ENCODE measurements around the gene COL4A6.

Gene COL4A6

DNA sequence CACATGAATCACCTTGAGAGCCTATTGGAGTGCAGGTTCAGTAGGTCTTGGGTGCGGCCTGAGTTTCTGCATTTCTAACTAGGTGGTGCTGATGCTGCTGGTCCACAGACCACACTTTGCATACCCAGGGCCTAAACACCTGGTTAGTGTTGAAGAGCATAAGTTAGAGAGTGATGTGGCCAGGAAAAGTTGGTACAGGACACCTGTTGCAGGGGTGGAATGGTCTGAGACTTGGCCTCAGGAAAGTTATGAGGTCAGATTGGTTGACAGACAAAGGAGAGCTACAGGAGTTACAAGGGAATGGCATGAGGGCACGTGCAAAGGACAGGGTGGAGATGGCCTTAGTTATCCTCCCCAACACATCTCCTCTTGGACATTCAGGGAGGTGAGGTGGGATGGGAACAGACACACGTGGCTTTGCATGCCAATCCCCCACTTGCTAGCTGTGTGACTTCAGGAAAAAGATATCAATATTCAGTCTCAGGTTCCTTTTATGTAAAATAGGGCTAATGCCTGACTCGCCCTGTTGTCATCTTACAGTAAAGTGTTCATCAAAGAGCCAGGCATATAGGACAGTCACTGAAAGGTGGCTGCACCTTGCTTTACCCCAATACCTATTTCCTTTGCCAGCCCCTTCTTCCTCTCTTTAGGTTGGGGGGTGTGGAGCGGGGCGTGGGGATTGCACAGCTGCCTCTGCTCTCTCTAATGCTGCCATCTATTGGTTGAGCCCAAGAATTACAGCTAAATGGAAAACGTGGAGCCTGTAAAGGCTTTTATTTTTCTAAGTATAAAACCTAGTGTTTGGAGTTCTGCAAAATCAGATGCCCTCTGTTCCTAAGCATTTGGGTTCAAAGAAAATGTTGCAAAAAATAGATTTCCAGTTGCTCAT lies 299.2 kb downstream of the COL4A6 start:
- no peak for DNase-seq

DNA sequence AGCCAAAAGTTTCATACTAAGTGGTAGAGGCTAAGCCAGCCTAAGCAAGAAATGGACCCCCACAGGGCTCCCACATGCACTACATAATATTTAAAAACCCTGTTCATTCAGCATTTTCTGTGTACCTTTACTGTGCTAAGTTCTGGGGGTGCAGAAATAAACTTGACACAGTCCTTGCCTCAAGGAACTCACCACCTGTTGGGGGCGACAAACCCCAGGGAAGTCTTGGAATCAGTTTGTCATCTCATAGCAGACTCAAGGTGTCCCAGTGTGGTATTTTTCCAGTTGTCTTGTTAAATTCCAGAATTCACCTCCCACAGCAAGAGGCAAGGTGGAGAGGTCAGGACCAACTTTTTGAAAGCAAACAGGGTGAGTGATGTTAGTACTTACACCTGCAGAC lies 303.5 kb downstream of the COL4A6 start:
- no peak for DNase-seq

DNA sequence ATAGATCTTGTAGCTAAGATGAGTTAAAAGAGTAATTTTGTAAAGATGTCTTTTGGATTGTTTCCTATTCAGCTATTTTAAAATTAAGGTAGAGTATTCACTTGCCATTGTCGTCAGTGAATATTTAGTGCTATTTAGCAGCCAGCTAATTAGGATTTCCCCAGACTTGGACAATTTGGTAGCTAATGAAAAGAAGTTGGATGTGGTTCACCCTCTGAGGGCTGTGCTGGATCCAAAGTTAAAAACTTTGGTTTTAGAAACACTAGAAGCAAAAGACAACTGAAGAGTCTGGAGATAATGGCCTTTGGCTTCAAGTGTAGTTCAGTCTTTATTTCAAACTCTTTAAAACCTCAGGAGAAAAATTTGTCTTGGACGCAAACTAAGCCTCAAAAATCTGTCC lies 305.3 kb downstream of the COL4A6 start:
- DNase-seq = no peak

DNA sequence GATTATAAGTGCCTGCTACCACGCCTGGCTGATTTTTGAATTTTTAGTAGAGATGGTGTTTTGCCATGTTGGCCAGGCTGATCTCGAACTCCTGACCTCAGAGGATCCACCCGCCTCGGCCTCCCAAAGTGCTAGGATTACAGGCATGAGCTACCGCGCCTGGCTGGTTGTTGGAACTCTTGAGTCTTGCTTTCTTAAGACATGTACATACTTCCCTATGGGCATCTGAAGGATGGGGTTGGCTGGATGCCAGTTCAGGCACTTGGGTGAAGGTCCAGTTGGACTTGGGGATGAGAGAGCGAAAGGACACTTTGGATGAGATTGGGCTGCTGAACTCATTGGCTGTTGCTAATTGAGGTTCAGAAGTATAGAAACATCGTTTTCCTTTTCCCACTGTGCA lies 306.2 kb downstream of the COL4A6 start:
- DNase-seq = no peak

DNA sequence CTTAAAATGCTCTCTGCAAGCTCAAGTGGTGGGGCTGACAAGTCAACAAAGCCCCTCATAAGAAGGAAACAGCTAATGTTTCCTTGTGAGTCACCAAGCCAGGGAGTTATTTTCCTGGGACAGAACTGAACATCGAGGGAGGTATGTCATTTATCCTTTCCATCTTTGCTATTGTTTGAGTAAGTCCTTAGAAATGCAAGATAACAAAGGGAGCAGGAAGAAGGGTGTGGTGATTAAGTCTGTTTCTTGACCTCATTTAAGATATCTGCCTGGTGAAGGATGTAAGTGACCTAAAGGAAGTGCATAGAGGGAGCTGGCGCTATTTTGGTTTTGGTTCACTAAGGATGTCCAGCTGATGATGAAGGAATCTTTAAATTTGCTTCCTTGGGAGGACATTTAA lies 306.8 kb downstream of the COL4A6 start:
- peak; percentile 13 for DNase-seq

DNA sequence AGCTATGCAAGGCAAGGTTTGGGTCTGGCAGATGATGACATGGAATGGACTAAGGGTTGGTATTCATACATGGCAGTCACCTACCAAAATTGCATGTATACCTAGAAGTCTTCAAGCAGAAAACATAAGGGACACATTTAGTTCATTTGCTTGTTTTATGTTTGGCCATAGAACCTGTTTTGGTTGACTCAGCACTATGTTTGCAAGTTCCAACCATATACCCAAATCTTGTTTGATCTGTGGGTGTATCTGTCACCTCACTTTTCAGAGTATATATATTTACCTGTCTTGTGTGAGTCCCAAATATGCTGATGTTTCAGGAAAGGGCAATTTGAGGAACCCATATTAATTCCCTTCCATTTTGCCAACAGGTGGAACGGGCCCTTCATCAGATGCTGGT lies 307.3 kb downstream of the COL4A6 start:
- no peak for DNase-seq

DNA sequence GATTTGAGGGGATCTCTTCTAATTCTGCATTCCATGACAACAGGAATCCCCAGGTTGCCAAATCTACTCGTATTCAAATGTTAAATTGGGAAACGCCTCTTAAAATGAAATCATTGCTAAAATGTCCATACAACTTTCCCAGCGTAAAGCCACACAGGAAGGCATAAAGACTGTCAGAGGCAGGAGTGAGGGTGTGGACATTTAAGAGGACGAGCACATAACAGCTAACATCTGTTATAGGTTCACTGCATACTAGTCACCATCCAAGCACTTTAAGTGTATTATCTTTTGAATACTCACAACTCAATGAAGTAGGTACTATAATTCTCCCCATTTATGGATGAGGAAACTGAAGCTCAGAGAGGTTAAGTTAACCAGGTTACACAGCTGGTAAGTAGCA lies 311.1 kb downstream of the COL4A6 start:
- DNase-seq = no peak

DNA sequence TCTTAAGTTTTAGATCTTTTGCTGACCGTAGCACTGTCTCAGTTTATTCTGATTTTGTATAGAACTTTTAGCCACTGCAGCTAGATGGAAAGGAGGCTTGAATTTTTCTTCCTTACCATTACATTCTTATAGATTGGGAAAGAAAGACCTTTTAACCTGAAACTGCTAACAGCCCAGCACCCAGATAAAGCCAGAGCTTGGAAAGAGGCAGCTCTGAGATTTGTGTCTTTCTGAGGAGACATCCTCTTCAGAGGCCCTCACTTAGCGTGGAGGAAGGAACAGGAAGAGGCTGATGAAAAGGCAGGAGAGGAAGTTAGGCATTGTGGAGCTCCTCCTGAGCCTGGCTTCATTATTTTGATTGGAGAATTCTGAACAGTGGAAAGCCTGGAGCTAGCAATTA lies 311.6 kb downstream of the COL4A6 start:
- no peak for DNase-seq

DNA sequence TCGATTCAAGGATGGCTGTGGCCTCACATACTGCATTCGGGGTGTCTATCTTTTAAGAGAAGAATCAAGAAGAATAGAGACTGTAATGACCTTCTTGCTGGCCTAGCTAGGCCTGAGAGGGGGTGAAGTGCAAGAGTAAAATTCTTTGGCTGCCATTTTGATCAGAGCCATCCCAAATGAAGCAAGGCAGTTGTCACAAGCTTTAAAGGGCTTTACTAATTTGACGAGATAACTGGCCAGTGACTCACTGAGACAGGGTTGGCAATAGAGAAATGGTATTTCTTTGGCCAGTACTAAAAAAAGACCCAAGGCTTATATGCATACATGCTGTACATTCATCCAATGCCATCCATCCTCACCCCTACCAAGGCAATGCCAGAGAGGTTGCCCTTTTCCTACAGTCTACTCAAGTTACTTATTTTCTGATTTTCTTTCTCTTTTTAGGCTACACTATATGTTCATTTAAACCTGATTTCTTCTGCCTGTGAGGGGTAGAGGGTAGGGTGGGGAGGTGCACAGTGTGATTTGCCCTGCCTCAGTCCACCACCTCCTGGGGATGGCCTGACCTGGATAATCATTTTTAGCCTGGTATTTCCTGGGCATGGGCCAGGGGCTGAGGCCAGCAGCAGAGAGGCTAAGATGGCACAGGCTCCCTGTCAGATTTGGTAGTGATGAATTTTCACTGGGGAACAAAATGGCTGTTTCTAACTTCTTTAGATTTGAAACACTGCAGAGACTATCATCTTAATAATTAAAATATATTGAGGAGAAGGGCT lies 314.4 kb downstream of the COL4A6 start:
- no peak for DNase-seq

DNA sequence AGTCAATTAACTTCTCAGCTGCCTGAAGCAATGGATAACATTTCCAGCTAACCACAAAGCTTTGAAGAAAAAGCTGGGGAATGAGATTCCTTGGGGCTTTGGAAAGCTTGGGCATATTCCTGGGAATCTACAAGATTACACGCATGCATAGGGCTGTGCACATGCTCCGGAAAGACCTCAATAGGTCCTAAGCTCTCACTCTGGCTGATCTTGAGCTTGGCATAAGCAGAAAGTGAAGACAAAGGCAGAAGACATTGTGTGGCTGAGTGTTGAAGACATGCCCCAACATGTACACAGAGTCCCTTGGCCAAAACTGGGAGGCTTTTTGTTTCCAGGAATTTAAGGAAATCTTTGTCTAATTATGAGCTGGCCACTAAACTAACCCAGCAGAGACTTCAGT lies 315.5 kb downstream of the COL4A6 start:
- DNase-seq = peak; percentile 54

DNA sequence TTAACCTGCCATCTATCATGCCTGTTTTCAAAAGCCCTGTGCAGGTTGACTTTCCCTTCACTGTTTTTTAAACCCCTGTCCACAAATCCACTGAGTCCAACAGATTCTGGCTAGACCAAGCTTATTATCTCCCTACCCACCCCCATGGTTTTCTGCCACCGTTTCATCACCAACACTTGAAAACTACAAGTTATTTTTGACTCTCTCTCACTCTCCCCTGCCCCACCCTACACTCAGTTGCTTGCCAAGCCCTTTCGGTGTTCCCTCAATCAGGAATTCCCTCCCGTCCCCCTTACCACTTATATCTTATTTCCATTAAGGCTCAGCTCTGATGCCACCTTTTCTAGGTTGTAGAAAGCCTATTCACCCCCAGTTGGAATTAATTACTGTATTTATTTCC lies 316.9 kb downstream of the COL4A6 start:
- no peak for DNase-seq

DNA sequence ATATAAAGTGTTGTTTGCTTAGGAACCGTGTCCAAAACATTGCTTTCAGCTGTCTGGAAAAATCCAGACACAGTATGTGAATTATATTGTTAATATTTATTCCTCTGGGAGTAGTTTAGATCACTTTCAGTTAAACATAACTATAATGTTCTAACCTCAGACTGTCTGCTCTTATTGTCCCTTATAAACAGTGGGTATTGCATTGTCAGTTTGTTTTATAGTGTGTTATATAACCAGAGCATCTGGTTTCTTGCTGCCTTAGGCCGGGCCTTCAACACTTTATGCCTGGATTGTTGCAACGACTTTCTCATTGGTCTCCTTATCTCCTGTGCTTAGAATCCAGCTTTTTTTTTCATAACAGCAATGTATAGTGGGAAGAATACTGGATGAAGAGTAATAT lies 320.2 kb downstream of the COL4A6 start:
- no peak for DNase-seq

DNA sequence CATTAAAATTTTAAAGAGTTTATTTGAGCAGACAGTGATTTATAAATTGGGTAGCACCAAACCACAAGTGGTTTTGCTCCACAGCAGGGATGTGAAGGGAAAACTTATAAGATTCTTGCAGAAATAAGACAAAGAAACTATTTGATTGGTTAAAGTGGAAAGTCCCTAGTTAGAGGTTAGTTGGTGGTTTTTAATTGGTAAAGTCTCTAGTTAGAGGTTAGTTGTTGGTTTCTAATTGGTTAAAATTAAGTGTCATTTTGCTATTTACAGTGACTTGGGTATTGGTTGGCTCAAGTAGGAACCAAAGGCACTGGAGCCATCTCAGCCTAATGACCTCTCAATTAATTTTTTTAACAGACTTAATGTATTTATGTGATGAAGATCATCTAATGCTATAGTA lies 323.7 kb downstream of the COL4A6 start:
- DNase-seq = no peak
